ENCODE results near the gene APC2. TPM values are rescaled to one million over a fixed set of nuclear protein-coding genes. Genes with fewer than 3 reads are reported as not detected.

The APC2 gene
- total RNA-seq, 2 donors from 2014 or later: 0.05 to 2.2 TPM

DNA sequence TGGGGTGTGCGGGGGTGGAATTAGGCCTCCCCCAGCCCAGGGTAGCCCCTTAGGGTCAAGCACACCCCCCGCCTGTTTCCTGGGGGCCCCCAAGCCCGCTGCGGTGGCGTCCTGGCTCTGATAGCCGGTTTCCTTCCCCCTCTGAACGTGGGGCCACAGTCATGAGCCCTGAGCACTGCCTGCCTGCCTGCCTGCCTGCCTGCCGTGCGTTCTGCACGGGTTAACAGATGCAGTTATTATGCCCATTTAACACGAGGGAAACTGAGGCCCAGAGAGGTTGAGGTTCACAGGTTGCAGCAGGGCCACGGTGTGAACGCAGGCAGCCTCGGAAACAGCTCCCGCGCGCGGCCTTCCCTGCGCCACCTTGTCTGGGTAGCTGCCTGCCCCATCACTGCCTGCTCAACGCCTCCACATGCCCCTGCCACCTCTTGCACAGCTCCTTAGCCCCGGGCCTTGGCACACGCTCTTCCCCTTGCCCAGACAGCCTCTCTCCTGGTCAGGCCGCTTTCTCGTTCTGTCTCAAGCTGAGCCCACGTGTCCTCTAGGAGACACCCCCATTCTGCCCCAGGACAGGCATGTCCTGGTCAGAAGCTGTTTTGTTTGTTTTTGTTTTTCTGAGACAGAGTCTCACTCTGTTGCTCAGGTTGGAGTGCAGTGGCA is 47.4 kb upstream of the APC2 start:
- WGBS: 46% methylated on average over 24 of the region's 25 CpGs
- Histone ChIP-seq H3K36me3 (no peaks in the 10 kb centered on the region), H3K4me3 (no peak overlapping the region), H3K4me1 (replicated peaks) (peaks cover 9% of the 10 kb centered on the region), H3K27ac (peak overlapping the region; percentile 25 to 27), H3K9me3 (no peaks in the 10 kb centered on the region), H3K27me3 (replicated peaks; ENCODE audit: insufficient read depth) (no peaks in the 10 kb centered on the region)
- TF ChIP-seq, protein P1, sequence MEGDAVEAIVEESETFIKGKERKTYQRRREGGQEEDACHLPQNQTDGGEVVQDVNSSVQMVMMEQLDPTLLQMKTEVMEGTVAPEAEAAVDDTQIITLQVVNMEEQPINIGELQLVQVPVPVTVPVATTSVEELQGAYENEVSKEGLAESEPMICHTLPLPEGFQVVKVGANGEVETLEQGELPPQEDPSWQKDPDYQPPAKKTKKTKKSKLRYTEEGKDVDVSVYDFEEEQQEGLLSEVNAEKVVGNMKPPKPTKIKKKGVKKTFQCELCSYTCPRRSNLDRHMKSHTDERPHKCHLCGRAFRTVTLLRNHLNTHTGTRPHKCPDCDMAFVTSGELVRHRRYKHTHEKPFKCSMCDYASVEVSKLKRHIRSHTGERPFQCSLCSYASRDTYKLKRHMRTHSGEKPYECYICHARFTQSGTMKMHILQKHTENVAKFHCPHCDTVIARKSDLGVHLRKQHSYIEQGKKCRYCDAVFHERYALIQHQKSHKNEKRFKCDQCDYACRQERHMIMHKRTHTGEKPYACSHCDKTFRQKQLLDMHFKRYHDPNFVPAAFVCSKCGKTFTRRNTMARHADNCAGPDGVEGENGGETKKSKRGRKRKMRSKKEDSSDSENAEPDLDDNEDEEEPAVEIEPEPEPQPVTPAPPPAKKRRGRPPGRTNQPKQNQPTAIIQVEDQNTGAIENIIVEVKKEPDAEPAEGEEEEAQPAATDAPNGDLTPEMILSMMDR (IDR thresholded peaks at IDR 0.05): no peak
- TF ChIP-seq POLR2AphosphoS5 (IDR thresholded peaks at IDR 0.05) (no peak), POLR2A (IDR thresholded peaks at IDR 0.05) (no peak)
- DNase-seq (ENCODE audit: low spot score): peak; percentile 53
- intact Hi-C loops (cut with DNase I): loop anchor here (10.0 kb wide), 2 partner anchors 88 to 128 kb away; partner anchors contain the start of gene FAM174C

DNA sequence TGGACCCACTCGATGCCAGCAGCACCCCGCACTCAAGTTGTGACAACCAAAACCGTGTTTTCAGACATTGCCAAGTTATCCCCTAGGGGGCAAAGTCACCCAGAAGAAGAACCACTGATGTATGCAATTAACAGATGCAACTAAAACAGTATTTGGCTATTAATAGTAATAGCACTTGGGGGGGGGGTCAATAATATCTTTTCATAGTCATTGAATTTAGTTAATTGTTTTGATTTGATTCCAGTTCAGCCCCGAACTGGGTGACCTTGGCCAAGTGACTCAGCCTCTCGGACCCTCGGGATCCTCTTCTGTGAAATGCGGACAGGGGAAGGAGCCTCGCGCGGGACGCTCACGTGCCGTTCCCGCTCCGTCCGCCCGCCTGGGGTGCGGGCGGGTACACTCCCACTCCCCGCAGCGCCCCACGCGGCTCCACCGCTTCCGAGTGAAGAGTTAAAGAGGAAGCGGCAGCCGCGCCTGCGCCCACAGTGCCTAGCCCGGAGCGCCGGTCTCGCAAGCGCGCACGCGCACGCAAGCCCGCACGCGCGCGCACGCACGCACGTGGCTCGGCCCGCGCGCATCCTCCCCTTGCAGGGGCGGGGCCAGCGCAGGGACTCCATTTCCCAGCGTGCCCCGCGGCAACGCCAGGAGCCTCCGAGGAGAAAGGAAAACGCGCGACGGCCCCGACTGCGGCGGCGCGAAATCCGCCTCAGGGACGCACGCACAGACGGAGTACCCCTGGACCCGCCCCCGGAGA is 43.0 kb upstream of the APC2 start:
- Histone ChIP-seq H3K9me3 (no peaks in the 10 kb centered on the region), H3K27me3 (replicated peaks; ENCODE audit: insufficient read depth) (no peaks in the 10 kb centered on the region), H3K27ac (peak overlapping the region; percentile 90 to 96), H3K4me1 (replicated peaks) (peaks cover 34% of the 10 kb centered on the region), H3K36me3 (no peaks in the 10 kb centered on the region), H3K4me3 (peak overlapping the region; percentile 47 to 95)
- DNase-seq (ENCODE audit: low spot score): peak; percentile 99
- under 1% methylated on average over 69 of the region's 72 CpGs for WGBS
- intact Hi-C loops (cut with DNase I): loop anchor here (10.0 kb wide), 2 partner anchors 92 to 132 kb away; partner anchors contain the start of gene FAM174C
- TF ChIP-seq, protein P1 (IDR thresholded peaks at IDR 0.05): peak in 3 of 4 experiments; percentile 44 to 50 (median 48)
- peak; percentile 54 for TF ChIP-seq POLR2A (IDR thresholded peaks at IDR 0.05)
- TF ChIP-seq POLR2AphosphoS5 (IDR thresholded peaks at IDR 0.05): peak; percentile 85

DNA sequence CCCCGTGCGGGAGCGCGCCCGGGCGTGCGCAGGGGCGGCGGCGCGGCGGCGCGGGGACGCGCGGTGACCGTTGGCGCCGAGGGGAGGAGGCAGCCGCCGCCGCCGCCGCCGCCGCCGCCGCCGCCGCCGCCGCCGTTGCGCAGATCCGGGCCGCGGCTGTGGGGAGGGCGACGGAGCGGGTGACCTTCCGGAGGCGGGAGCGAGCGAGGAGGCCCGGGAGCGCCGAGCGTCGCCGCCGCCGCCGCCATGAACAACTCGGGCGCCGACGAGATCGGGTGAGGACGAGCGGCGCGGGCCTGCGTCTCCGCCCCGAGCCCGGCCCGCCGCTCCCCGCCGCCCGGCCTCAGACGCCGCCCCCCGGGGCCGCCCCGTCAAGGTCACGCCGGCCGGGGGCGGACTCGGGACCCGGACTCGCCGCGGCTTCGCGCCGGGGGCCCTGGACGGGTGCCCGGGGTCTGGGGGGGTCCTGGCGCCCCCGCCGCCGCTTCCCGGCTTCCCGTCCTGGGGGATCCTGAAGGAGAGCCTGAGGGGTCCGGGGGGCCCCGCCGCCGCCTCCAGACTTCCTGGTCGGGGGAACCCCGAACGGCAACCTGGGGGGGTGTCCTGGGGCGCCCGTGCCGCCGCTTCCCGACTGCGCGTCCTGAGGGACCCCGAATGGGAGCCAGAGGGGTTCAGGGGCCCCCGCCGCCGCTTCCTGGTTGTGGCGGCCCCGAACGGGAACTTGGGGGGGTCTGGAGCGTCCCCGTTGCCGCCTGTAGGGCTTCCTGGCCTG is 42.2 kb upstream of the APC2 start, which contains the start of gene DAZAP1:
DAZAP1 (plus strand) TSS at position 59 of the 772 bp plus-strand sequence; CDS start at position 247, 188 bp downstream.
- intact Hi-C loops (cut with DNase I): loop anchor here (10.0 kb wide), 2 partner anchors 93 to 133 kb away; partner anchors contain the start of gene FAM174C
- Histone ChIP-seq H3K27ac (peak within 1 kb of the TSS; percentile 95 to 96), H3K4me1 (replicated peaks) (peaks cover 37% of the 10 kb centered on the region), H3K36me3 (no peaks in the 10 kb centered on the region), H3K4me3 (peak within 1 kb of the TSS; percentile 95 to 98), H3K27me3 (replicated peaks; ENCODE audit: insufficient read depth) (no peaks in the 10 kb centered on the region), H3K9me3 (no peaks in the 10 kb centered on the region)
- DNase-seq (ENCODE audit: low spot score): no peak
- TF ChIP-seq POLR2A (IDR thresholded peaks at IDR 0.05) (no peak), POLR2AphosphoS5 (IDR thresholded peaks at IDR 0.05) (no peak)
- TF ChIP-seq, protein P1 (IDR thresholded peaks at IDR 0.05): no peak
- WGBS: 0% methylated on average over 27 of the region's 121 CpGs

DNA sequence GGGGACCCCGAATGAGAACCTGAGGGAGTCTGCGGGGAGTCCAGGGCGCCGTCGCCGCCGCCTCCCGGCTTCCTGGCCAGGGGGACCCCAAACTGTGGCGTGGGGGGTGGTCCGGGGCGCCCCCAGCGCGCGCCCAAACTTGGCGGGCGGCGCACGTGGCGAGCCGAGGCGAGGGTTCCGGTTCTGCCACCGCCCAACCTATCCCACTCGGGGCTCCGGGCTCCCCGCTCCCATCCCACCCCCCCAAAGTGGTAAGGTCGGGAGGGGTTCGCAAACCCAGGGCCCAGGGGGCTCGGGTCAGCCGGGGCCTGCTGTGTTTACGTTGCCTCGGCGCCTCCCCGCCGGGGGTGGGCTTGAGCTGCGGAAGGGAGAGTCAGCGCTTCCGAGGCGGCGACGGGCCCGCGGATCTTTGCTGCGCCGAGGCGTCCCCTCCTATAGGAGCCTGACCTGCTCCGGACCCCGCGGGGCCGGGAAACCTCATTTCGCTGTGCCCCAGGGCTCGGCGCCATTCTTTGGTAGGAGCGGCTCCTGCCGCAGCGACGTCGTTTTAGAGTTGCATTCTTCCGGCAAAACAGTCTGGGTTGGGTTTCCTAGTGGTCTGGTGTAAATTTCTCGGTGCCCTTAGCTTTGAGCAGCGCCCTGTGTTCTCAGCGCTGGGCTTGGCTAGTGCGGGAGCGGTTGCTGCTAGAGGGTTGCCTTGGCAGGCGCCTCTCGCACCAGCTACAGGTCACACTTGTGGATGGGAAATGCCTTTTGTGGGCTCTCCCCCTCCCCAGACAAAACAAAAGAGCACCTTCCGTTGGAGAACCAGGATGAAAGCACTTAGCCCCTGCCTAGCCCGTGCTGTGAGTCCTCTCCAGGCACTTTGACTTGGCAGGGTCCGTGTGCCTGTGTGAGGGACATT is 41.4 kb upstream of the APC2 start:
- peak overlapping the region; percentile 95 to 98 for H3K4me3 ChIP-seq
- peaks cover 43% of the 10 kb centered on the region for H3K4me1 ChIP-seq (replicated peaks)
- 1% methylated on average over 49 of the region's 69 CpGs for WGBS
- peak overlapping the region; percentile 95 to 96 for H3K27ac ChIP-seq
- H3K9me3 ChIP-seq: no peaks in the 10 kb centered on the region
- H3K36me3 ChIP-seq: no peaks in the 10 kb centered on the region
- H3K27me3 ChIP-seq (replicated peaks; ENCODE audit: insufficient read depth): no peaks in the 10 kb centered on the region
- no peak for DNase-seq (ENCODE audit: low spot score)
- TF ChIP-seq POLR2A (IDR thresholded peaks at IDR 0.05) (no peak), POLR2AphosphoS5 (IDR thresholded peaks at IDR 0.05) (no peak)
- TF ChIP-seq, protein P1 (IDR thresholded peaks at IDR 0.05): no peak
- intact Hi-C loops (cut with DNase I): loop anchor here (10.0 kb wide), 2 partner anchors 94 to 134 kb away; partner anchors contain the start of gene FAM174C

All from prostate gland (tissue), 2 donors.